ENCODE measurements around the gene DDX21.

DNA sequence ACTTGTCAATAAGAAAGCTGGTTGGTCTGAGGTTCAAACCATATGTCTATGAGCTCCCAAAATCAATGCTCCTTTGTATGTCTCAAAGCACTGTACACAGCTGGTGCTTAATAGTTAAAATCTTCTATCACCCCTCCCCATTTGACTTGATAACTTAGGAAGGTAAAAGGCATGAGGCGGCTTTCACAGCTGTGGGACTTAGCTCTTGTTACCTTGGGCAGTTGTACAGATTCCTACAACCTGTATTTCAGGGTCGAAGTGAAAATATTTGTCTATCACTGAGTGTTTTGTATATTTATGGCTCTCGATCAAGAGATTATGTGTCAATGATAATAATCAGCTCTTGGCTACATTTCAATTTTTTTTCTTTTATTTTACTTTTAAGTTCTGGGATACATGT lies 31.6 kb downstream of the DDX21 start:
- TF ChIP-seq, protein P1, sequence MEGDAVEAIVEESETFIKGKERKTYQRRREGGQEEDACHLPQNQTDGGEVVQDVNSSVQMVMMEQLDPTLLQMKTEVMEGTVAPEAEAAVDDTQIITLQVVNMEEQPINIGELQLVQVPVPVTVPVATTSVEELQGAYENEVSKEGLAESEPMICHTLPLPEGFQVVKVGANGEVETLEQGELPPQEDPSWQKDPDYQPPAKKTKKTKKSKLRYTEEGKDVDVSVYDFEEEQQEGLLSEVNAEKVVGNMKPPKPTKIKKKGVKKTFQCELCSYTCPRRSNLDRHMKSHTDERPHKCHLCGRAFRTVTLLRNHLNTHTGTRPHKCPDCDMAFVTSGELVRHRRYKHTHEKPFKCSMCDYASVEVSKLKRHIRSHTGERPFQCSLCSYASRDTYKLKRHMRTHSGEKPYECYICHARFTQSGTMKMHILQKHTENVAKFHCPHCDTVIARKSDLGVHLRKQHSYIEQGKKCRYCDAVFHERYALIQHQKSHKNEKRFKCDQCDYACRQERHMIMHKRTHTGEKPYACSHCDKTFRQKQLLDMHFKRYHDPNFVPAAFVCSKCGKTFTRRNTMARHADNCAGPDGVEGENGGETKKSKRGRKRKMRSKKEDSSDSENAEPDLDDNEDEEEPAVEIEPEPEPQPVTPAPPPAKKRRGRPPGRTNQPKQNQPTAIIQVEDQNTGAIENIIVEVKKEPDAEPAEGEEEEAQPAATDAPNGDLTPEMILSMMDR (IDR thresholded peaks at IDR 0.05), result no peak
- no peak for TF ChIP-seq ZFX (IDR thresholded peaks at IDR 0.05; ENCODE audit: borderline replicate concordance)
